Progenitor cell of endocrine pancreas (in vitro differentiated cells): ENCODE results near the gene SPSB2. TPM values are rescaled to one million over a fixed set of nuclear protein-coding genes. Genes with fewer than 3 reads are reported as not detected.

Experiments used
- DNase-seq: peaks from one replicate; pipeline ENCODE4 v3.0.0; 2021; ENCODE audit warnings: low spot score; ENCODE audit not compliant: unreplicated experiment
- H3K27ac Mint-ChIP-seq: 2 replicates; pipeline ENCODE4 v1.8.0; 2021; ENCODE audit warnings: mild to moderate bottlenecking, moderate library complexity, mixed read lengths
- H3K27me3 Mint-ChIP-seq: 2 replicates; pipeline ENCODE4 v1.8.0; 2021; ENCODE audit warnings: mixed read lengths
- H3K36me3 Mint-ChIP-seq: 2 replicates; pipeline ENCODE4 v1.8.0; 2022; ENCODE audit warnings: mixed read lengths; ENCODE audit not compliant: insufficient read depth
- H3K4me1 Mint-ChIP-seq: 2 replicates; pipeline ENCODE4 v1.8.0; 2021; ENCODE audit warnings: low read depth, mixed read lengths
- H3K4me3 Mint-ChIP-seq: 2 replicates; pipeline ENCODE4 v1.8.0; 2021; ENCODE audit warnings: low read depth, mild to moderate bottlenecking, moderate library complexity, mixed read lengths
- H3K9me3 Mint-ChIP-seq: 2 replicates; pipeline ENCODE4 v1.8.0; 2021; ENCODE audit warnings: low read depth, mixed read lengths
- total RNA-seq: library from RNA; stranded (reverse); gene quantifications from 2 replicates; pipeline ENCODE4 v1.2.1, GENCODE V29; 2021
- TF ChIP-seq, protein P1 (sequence below): fragments of 200-600 bp; sonication (generic); IDR thresholded peaks from one replicate; pipeline ENCODE4 v1.5.0; 2021; ENCODE audit warnings: antibody characterized with exemption, mild to moderate bottlenecking; ENCODE audit not compliant: unreplicated experiment

SPSB2 gene
- total RNA-seq, 1 donor from 2014 or later, result 11.7 TPM

DNA sequence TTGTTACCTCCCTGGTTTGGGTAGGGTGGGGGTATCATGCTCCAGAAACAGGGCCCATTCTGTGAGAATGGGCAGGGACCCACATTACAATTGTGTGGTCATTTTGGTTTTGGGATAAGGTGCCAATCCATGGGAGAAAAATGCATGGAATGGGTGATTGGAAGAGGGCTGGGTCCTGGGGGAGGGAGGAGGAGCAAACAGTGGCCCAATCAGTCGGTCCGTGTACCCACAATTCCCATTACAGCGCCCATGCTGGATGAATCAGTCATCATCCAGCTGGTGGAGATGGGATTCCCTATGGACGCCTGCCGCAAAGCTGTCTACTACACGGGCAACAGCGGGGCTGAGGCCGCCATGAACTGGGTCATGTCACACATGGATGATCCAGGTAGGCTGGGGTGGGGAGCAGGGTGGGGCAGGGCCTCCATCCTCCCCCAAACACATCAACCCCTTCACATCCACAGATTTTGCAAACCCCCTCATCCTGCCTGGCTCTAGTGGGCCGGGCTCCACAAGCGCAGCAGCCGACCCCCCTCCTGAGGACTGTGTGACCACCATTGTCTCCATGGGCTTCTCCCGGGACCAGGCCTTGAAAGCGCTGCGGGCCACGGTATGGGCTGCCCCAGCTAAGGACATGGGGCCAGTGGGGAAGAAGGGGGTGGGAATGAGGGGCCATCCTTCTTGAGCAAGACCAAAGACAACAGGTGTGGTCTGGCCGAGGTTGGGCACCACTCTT, 9.3 kb downstream of the SPSB2 start:
- TF ChIP-seq, protein P1, sequence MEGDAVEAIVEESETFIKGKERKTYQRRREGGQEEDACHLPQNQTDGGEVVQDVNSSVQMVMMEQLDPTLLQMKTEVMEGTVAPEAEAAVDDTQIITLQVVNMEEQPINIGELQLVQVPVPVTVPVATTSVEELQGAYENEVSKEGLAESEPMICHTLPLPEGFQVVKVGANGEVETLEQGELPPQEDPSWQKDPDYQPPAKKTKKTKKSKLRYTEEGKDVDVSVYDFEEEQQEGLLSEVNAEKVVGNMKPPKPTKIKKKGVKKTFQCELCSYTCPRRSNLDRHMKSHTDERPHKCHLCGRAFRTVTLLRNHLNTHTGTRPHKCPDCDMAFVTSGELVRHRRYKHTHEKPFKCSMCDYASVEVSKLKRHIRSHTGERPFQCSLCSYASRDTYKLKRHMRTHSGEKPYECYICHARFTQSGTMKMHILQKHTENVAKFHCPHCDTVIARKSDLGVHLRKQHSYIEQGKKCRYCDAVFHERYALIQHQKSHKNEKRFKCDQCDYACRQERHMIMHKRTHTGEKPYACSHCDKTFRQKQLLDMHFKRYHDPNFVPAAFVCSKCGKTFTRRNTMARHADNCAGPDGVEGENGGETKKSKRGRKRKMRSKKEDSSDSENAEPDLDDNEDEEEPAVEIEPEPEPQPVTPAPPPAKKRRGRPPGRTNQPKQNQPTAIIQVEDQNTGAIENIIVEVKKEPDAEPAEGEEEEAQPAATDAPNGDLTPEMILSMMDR, result no peak
- Mint-ChIP-seq H3K27me3 (peaks cover 10% of the 10 kb centered on the region), H3K4me1 (peaks cover 10% of the 10 kb centered on the region), H3K4me3 (no peak overlapping the region), H3K36me3 (peaks cover 40% of the 10 kb centered on the region), H3K9me3 (no peaks in the 10 kb centered on the region), H3K27ac (no peak overlapping the region)
- DNase-seq, result no peak

DNA sequence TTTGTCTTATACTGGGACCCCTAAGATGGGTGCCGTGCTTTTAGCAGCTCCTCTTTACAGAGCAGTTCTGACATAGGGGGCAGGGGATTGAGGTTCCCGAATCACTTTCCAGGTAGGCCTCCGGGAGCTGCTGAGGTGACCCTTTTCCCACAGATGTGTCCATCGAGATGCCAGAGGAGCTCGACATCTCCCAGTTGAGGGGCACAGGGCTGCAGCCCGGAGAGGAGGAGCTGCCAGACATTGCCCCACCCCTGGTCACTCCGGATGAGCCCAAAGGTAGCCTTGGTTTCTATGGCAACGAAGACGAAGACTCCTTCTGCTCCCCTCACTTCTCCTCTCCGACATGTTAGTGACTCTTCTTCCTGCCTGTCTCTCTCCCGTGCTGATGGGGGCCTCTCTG, 10.1 kb downstream of the SPSB2 start:
- H3K4me3 Mint-ChIP-seq, result no peak overlapping the region
- peaks cover 10% of the 10 kb centered on the region for H3K27me3 Mint-ChIP-seq
- no peaks in the 10 kb centered on the region for H3K9me3 Mint-ChIP-seq
- TF ChIP-seq, protein P1, result no peak
- no peak overlapping the region for H3K27ac Mint-ChIP-seq
- peaks cover 42% of the 10 kb centered on the region for H3K36me3 Mint-ChIP-seq
- DNase-seq, result no peak
- peaks cover 2% of the 10 kb centered on the region for H3K4me1 Mint-ChIP-seq

DNA sequence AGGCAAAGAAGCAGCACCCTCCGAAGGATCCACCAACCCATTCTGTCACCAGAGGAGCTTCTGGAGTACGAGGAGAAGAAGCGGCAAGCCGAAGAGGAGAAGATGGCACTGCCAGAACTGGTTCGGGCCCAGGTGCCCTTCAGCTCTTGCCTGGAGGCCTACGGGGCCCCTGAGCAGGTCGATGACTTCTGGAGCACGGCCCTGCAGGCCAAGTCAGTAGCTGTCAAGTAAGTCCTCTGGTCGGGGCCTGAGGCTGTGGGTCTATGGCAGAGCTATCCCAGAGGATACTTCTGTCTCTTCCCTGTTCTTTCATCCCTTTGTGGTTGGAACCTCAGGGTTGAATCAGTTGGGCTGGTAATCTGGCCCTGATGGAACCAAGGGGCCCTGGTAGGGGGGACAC, 11.7 kb downstream of the SPSB2 start:
- TF ChIP-seq, protein P1, result no peak
- Mint-ChIP-seq H3K27ac (no peak overlapping the region), H3K4me3 (no peak overlapping the region), H3K36me3 (peaks cover 50% of the 10 kb centered on the region), H3K27me3 (peaks cover 7% of the 10 kb centered on the region), H3K4me1 (no peaks in the 10 kb centered on the region), H3K9me3 (no peaks in the 10 kb centered on the region)
- no peak for DNase-seq

DNA sequence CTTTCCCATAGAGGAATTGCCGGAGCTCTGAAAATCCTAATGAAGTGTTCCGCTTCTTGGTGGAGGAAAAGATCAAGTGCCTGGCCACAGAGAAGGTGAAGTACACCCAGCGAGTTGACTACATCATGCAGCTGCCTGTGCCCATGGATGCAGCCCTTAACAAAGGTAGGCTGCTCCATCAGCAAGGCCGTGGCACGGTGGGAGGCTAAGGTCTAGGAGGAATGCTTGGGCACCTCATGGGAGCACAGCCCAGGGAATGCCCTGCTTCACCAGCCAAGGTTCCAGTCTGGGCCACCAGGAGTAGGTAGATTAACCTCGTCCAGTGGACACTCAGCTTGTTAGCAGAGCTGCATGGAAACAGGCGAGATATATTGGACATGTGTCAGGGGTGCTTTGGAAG, 12.2 kb downstream of the SPSB2 start:
- no peak overlapping the region for H3K4me3 Mint-ChIP-seq
- H3K27me3 Mint-ChIP-seq, result peaks cover 6% of the 10 kb centered on the region
- no peak for DNase-seq
- H3K9me3 Mint-ChIP-seq, result no peaks in the 10 kb centered on the region
- TF ChIP-seq, protein P1, result no peak
- no peaks in the 10 kb centered on the region for H3K4me1 Mint-ChIP-seq
- H3K36me3 Mint-ChIP-seq, result peaks cover 48% of the 10 kb centered on the region
- peak overlapping the region; percentile 9 for H3K27ac Mint-ChIP-seq

DNA sequence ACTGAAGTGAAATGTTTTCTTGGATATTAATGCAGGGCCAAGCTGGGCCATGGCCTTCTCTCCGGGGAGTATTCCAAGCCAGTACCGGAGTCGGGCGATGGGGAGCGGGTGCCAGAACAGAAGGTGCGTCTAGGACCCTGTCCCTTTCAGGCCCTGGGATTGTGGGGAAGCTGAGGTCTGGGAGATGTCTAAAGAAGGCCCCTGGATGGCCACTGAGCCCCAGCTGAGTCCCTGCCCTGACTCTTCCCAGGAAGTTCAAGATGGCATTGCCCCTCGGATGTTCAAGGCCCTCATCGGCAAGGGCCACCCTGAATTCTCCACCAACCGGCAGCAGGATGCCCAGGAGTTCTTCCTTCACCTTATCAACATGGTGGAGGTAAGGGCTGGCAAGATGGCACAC, 13.0 kb downstream of the SPSB2 start:
- Mint-ChIP-seq H3K4me3 (no peak overlapping the region), H3K36me3 (peaks cover 46% of the 10 kb centered on the region), H3K27me3 (no peaks in the 10 kb centered on the region), H3K9me3 (no peaks in the 10 kb centered on the region), H3K27ac (no peak overlapping the region), H3K4me1 (no peaks in the 10 kb centered on the region)
- no peak for DNase-seq
- TF ChIP-seq, protein P1, result no peak
